Colon (tissue), 2 donors: ENCODE data around the gene HACL1.

ENCODE experiments used
- FAIRE-seq: peaks from 2 replicates; lab custom pipeline; 2012; peaks lifted over from hg19 to GRCh38; lab: Jason Lieb, UNC
- donor health status: control.
- donor health status: control.

Gene HACL1

GRCh38 chr3:15523660-15524417 is 77.5 kb downstream of the HACL1 start:
- no peak for FAIRE-seq

DNA sequence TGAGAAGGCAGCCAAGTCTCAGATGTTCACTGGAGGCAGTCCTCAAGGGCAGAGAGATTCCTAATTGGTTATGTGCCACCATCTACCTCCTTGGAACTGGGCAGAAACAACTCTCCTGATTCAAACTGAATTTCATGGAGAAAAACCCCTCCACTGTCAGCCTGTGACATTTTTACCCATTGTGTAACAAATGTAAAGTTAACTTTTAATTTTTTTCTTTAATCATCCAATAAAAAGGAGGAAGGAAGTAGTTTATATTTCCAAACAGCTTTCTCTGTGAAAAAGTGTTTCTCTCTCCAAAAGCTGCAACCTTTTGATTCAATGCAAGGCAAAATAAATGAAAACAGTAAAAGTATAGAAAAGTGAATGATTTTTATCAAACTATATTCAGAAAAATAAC is 79.4 kb downstream of the HACL1 start:
- FAIRE-seq: no peak

- no peak for FAIRE-seq
Measured at GRCh38 chr3:15521573-15521965, 79.8 kb downstream of the HACL1 start, which contains the start of gene COLQ. COLQ (minus strand) TSS chr3:15521706; CDS start chr3:15521625, 81 bp downstream.

DNA sequence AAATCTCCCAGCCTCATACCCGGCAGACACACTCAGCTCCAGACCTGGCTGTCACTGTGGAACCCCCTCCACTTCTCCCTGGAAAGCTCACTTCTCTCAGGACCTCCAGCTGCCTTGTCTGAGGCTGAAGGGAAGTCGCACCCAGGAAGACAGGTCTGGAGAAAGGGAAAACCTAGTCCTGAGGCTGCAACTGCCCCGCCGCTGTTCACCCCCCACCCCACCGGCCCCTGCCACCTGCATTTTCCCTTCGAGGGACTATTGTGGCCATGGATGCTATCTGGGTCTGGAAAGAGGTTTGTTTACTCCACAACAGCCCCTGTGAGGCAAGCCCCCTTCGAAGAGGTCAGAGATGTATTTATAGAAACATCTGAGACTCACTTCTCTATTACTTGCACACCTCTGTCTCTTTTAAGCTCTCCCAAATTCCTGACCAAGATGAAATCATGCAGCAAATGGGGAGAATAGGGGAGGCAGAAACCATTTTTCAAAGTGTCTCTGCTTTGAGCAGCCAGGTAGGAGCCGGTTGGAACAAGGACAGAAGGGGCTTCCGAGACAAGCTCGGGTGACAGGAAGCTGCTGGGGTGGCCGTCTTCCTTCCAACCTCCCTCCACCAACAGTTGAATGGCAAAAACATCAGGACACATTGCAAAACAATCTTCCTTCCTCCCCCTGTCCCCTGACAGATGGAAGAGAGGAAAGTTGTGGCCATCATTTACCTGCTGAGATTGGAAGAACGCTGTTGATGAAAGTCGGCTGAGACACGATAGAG is 80.4 kb downstream of the HACL1 start:
- no peak for FAIRE-seq

GRCh38 chr3:15520185-15520584 is 81.2 kb downstream of the HACL1 start:
- FAIRE-seq: no peak

DNA sequence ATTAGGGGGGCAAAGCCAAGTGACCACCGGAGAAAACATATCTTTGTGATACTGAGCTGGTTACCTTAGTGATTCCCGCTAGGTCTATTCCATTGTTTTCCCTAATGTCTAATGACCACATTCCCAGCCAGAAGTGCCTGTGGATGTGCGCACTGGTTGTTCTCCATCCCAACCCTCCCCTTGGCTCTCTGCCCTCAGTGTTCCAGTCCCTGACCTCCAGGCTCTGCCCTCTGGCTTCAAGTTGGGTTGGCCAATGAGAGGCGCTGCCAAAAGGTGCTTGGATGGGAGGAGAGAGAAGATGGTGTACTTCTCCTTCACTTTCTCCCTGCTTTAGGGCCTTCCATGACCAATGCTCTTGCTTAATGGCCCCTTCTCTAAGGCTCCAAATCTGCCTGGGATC is 82.3 kb downstream of the HACL1 start:
- no peak for FAIRE-seq

GRCh38 chr3:15514663-15515340 is 86.6 kb downstream of the HACL1 start:
- FAIRE-seq: no peak

- no peak for FAIRE-seq
Measured at GRCh38 chr3:15513810-15514662, 87.3 kb downstream of the HACL1 start.

GRCh38 chr3:15513116-15513515 is 88.3 kb downstream of the HACL1 start:
- no peak for FAIRE-seq

GRCh38 chr3:15512166-15512565 is 89.2 kb downstream of the HACL1 start:
- no peak for FAIRE-seq

DNA sequence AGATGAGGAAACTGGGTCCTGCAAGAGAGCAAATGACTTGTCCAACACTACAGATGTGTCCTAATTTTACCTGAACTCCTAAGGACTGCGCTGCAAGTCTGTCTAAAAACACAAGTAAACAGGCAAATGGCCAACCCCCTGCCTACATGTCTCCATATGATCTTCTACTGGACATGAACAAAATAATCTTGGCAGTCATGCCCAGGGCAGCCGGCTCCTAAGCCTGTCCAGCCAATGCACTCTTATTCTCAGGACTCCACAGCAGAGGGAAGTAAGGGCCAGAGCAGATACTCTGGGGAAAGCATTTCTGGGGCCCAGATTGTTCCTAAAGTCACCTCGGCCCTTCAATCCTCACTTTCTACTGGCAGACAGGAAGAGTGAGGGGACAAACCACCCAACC is 90.2 kb downstream of the HACL1 start:
- no peak for FAIRE-seq
